NCI-H510A (cell line): ENCODE measurements around the gene MEGF11.

Experiments used
- DNase-seq: peaks from one replicate; lab custom pipeline; 2025; lab: John Stamatoyannopoulos, UW

MEGF11 gene

DNA sequence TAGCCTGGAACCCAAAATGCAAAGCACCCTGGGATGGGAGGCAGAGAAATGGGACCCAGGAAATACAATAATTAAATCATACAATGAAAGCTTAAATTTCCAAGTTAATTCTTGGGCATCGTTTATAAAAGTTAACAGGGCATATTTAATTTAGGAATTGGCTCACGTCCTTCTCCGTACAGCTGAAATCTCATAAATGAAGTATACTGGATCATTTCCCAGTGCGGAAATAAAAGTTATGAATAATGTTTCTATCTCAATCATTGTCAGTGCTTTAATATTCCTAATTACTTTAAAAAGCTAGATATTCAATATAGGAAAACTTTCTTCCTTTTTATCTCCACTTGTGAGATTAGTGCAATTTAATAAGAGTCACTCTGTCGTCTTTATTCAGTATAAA lies 164.0 kb downstream of the MEGF11 start:
- DNase-seq = no peak

DNA sequence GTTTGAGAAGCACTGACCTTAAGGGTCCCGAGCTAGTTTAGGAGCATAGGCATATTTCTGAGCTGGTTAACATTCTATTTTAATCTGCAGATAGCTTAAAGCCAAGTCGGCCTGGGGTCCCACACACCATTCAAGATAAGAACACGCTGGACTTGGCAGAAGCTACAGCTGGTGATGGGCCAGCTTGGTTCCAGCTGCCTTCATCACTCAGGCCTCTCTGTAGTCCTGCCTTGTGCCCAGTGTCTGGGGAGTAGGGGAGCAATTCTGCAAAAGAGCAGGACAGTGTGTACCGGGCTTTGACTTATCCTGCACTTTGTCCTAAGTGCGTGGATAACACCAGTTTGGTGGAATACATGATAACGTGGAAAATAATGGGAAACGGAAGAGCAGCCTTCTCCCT lies 164.5 kb downstream of the MEGF11 start:
- no peak for DNase-seq

- DNase-seq = no peak
Measured at GRCh38 chr15:66085128-66085527, 168.4 kb downstream of the MEGF11 start.

- no peak for DNase-seq
Measured at GRCh38 chr15:66084704-66085103, 168.8 kb downstream of the MEGF11 start.

- DNase-seq = no peak
Measured at GRCh38 chr15:66080717-66081398, 172.7 kb downstream of the MEGF11 start.

GRCh38 chr15:66078929-66079275 lies 174.6 kb downstream of the MEGF11 start:
- DNase-seq = no peak

DNA sequence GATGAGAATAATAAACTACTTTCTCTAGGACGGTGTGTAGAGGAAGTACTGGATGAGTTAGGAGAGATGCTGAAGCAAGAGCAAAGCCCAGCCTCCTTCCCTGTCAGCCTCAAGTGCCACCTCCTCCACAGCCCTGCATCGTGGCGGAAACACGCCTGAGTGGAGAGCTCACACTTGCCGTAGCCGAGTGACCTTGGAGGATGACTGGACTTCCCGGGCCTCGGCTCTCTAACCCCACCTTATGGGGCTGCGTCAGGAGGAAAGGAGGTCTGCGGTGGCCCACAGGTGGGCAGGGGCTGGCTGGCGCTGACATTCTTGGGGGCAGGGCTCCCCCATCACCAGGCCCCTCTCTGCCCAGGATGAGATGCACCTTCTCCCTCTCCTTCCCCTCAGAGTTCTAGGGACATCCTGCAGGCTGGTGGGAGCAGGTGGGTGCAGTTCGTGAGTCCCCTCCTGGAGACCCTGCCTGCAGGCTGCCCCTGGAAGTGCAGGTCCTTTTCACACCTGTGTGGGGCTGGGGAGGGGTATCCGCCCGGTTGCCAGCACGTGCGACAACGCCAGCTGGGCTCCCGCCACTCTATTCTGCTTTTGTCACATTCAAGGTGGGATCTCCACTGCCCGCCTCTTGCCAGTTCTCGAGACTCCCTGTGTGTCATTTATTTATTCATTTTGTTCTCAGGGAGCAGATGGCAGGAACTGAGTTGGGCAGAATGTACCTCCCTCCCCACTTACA lies 175.2 kb downstream of the MEGF11 start:
- DNase-seq = no peak

DNA sequence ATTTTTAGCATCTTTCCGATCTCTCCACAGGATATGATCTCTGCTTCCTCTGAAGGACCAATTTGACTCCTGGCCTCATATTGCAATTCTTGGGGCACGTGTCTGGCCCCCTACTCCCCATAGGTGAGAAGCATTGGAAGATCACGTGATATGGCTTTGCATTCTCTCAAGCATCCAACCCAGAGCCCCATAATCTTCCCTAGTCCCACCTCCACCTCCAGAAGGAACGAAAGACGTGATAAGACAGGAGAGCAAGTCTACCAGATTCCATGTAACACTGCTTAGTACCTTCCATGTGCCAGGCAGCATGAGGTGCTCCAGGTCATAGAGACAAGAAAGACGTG lies 176.3 kb downstream of the MEGF11 start:
- DNase-seq = no peak

GRCh38 chr15:66076591-66077319 lies 176.8 kb downstream of the MEGF11 start:
- no peak for DNase-seq

DNA sequence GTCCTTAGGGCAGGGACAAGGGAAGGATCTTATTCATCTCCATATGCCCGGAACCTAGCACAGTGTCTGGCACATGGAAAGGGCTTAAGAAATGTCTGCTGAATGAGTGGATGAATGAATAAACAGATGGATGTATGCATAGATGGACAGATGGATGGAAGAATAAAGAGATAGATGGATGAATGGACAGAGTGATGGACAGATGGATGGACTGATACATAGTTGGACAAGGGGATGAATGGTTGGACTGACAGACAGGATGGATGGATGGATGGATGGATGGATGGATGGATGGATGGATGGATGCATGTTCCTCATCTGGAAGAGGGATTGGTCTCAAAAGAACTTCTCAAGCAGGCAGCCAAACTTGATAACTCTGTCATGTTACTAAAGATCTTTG lies 177.6 kb downstream of the MEGF11 start:
- no peak for DNase-seq

DNA sequence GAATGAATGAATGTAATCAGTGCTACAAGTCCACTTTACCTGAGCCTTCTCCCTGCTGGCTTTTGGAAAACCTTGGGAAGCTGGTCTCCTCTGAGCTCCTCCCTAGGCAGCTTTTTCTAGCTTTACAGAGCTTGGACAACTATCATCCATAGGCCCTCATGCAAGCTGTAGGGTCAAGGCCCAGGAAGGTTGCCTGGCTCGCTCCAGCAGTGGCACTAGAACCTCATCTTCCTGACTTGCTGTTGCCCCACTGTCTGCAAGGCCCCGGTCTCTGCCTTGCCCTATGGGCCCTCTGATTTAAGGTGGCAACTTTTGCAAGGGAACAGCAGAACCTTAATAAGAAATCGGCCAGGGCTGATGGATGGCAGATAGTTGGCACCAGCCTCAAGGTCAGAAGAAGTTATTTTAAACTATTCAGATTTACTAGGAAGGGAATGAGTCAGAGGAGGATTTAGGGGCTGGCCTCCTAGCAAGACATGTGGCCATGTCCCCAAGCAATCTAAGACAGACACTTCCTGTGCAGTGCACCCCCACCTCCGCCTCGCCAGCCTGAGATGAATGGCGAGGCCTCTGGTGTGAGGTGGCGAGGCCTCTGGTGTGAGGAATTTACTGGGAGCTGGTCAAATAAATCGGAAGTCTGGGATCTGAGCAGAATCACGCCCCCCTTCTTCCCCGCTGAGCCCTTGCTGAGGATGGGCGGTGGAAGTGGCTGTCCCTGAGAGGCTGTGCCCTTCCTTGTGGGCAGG lies 180.8 kb downstream of the MEGF11 start:
- no peak for DNase-seq

- DNase-seq = no peak
Measured at GRCh38 chr15:66071921-66072295, 181.6 kb downstream of the MEGF11 start.

DNA sequence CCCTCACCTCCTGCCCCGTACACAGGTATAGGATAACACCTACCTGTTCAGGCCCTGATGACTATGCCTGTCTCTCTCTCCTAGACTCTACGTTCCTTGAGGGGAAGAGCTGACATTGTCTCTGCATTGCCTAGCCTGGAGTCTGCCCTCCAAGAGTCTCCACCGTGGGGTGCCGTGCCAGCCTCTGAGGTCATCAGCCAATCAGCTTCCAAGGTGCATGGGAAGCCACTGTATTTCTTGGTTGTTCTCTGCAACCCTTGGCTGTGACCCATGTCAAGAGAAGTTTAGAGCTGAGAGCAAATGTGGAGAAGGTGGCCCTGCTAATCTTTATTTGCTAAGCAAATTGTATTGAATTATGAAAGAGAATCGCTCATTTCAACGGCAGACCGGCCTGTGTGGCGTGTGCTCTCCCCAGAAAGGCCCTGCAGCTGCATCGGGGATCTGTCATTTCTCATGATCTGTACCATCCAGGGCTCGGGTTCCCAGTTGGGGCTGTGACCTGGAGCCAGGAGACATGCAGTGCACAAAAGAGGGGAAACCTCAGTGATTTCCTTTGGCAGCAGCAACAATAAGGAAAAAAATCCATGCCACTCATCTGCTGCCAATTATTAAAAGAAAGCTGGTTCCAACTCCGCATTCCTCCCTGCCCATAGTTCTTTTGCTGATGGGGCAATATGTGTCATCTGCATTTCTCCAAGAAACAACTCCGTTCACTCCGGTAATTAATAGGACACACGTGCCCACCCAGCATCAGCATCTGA lies 182.2 kb downstream of the MEGF11 start:
- no peak for DNase-seq

- DNase-seq = no peak
Measured at GRCh38 chr15:66070220-66070934, 183.2 kb downstream of the MEGF11 start.

- no peak for DNase-seq
Measured at GRCh38 chr15:66069751-66070150, 183.8 kb downstream of the MEGF11 start.

DNA sequence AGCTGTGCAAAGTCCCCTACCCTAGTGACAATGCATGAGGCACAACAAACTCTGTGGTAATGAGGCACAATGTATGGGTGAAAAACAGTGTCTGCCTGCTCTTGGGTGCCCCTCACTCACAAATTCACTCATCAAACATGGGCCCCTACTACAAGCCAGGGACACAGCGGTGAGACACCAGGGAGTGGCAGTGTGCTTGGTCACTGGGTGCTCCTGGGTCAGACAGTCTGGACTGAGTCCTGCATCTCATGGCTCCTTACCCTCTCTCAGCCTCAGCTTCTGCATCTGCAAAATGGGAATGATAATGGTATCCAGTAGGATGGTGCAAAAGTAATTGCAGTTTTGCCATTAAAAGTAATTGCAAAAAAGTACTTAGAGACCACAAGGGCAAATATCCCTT lies 184.7 kb downstream of the MEGF11 start:
- no peak for DNase-seq

GRCh38 chr15:66067687-66068086 lies 185.9 kb downstream of the MEGF11 start:
- DNase-seq = no peak

GRCh38 chr15:66066481-66066880 lies 187.1 kb downstream of the MEGF11 start:
- no peak for DNase-seq

GRCh38 chr15:66066005-66066404 lies 187.5 kb downstream of the MEGF11 start:
- no peak for DNase-seq

- no peak for DNase-seq
Measured at GRCh38 chr15:66065325-66065724, 188.2 kb downstream of the MEGF11 start.

DNA sequence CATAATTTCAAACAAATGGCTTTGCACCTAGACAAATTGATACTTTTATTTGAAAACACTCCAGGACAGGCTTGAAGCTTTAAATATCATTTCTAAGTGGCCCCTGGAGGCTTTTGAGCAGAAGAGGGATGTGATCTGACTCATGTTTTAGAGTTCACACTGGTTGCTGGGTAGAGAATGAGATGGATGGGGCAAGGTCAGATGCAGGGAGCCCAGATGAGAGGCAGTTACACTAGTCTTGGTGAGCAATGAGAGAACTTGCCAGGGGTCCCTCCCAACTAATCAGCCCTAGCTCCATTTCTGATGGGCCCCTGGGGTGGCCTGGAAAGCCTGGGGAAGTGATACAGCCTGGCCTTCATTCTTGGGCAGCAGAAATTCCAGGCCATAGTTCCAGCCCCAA lies 190.4 kb downstream of the MEGF11 start:
- DNase-seq = no peak
